ENCODE data around the gene FRMD5.

Gene FRMD5

DNA sequence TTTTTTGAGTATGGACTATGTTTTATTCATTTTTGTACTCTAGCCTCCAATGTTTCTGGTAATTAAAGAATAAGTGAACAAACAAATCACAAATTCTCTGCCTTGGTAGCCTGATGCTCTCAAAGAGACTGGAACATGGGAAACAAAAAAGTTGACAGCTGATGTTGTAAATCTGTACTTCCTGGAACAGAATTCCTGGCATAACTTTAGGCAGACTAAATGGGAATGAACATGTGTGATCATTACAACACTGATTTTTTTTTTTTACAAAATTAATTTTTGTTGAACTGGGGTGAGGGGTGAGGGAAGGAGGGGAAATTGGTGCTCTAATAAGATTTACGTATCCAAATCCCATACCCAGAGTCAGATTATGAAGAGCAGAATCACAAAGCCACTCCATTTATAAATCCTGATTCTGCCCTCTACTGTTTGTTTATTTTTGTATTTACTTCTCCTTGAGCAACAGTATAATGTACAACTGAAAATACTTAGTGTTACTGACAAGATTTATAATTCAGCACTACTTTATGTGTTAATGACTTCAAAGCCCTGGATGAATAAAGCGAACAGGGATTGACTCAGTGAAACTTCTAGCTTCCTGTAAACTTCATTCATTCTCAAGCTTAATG lies 165.0 kb downstream of the FRMD5 start:
- Histone ChIP-seq H3K9ac (ENCODE audit: low read length) (no peak overlapping the region), H3K79me2 (ENCODE audit: low read length) (no peaks in the 10 kb centered on the region), H3K9me3 (ENCODE audit: insufficient read depth, low read length) (no peaks in the 10 kb centered on the region), H3K36me3 (replicated peaks; ENCODE audit: low read depth, low read length) (no peaks in the 10 kb centered on the region), H2AFZ (ENCODE audit: low read depth, low read length) (no peak overlapping the region), H3K27ac (ENCODE audit: low read length) (no peak overlapping the region), H3K4me3 (ENCODE audit: low read length) (no peak overlapping the region), H3K4me1 (ENCODE audit: low read length) (no peaks in the 10 kb centered on the region), H4K20me1 (ENCODE audit: insufficient read depth, low read length) (no peaks in the 10 kb centered on the region), H3K4me2 (ENCODE audit: low read length) (no peak overlapping the region), H3K27me3 (ENCODE audit: low read depth, low read length) (0 out of 2 replicates have a peak, but pooled peaks cover 2% of the 10 kb centered on the region)
- TF ChIP-seq EZH2phosphoT487 (IDR thresholded peaks at IDR 0.05; ENCODE audit: low read depth) (no peak), CTCF (IDR thresholded peaks at IDR 0.05; ENCODE audit: low read depth, low read length) (no peak)

- Histone ChIP-seq H2AFZ (ENCODE audit: low read depth, low read length) (no peak overlapping the region), H3K36me3 (replicated peaks; ENCODE audit: low read depth, low read length) (no peaks in the 10 kb centered on the region), H3K4me1 (ENCODE audit: low read length) (no peaks in the 10 kb centered on the region), H3K9me3 (ENCODE audit: insufficient read depth, low read length) (no peaks in the 10 kb centered on the region), H3K79me2 (ENCODE audit: low read length) (no peaks in the 10 kb centered on the region), H3K4me3 (ENCODE audit: low read length) (no peak overlapping the region), H3K4me2 (ENCODE audit: low read length) (no peak overlapping the region), H3K27ac (ENCODE audit: low read length) (no peak overlapping the region), H4K20me1 (ENCODE audit: insufficient read depth, low read length) (no peaks in the 10 kb centered on the region), H3K27me3 (ENCODE audit: low read depth, low read length) (no peaks in the 10 kb centered on the region), H3K9ac (ENCODE audit: low read length) (no peak overlapping the region)
- no peak for TF ChIP-seq CTCF (IDR thresholded peaks at IDR 0.05; ENCODE audit: low read depth, low read length)
- TF ChIP-seq EZH2phosphoT487 (IDR thresholded peaks at IDR 0.05; ENCODE audit: low read depth) = no peak
These were observed 166.1 kb downstream of the FRMD5 start for GRCh38 chr15:44029003-44029402.

- Histone ChIP-seq H4K20me1 (ENCODE audit: insufficient read depth, low read length) (no peaks in the 10 kb centered on the region), H3K27ac (ENCODE audit: low read length) (no peak overlapping the region), H3K4me2 (ENCODE audit: low read length) (no peak overlapping the region), H3K79me2 (ENCODE audit: low read length) (no peaks in the 10 kb centered on the region), H3K9me3 (ENCODE audit: insufficient read depth, low read length) (no peaks in the 10 kb centered on the region), H3K36me3 (replicated peaks; ENCODE audit: low read depth, low read length) (no peaks in the 10 kb centered on the region), H2AFZ (ENCODE audit: low read depth, low read length) (no peak overlapping the region), H3K4me3 (ENCODE audit: low read length) (no peak overlapping the region), H3K9ac (ENCODE audit: low read length) (no peak overlapping the region), H3K4me1 (ENCODE audit: low read length) (peaks cover under 1% of the 10 kb centered on the region; the same call in 1 of the 2 replicates), H3K27me3 (ENCODE audit: low read depth, low read length) (no peaks in the 10 kb centered on the region)
- TF ChIP-seq EZH2phosphoT487 (IDR thresholded peaks at IDR 0.05; ENCODE audit: low read depth) (no peak), CTCF (IDR thresholded peaks at IDR 0.05; ENCODE audit: low read depth, low read length) (no peak)
These were observed 166.7 kb downstream of the FRMD5 start for GRCh38 chr15:44028349-44028748.

GRCh38 chr15:44024155-44024554 lies 170.9 kb downstream of the FRMD5 start:
- TF ChIP-seq EZH2phosphoT487 (IDR thresholded peaks at IDR 0.05; ENCODE audit: low read depth) = no peak
- no peak for TF ChIP-seq CTCF (IDR thresholded peaks at IDR 0.05; ENCODE audit: low read depth, low read length)
- H3K36me3 ChIP-seq (replicated peaks; ENCODE audit: low read depth, low read length) = no peaks in the 10 kb centered on the region
- no peak overlapping the region for H2AFZ ChIP-seq (ENCODE audit: low read depth, low read length)
- H3K4me1 ChIP-seq (ENCODE audit: low read length) = peaks cover 6% of the 10 kb centered on the region; the same call in 1 of the 2 replicates
- no peaks in the 10 kb centered on the region for H3K27me3 ChIP-seq (ENCODE audit: low read depth, low read length)
- H3K9me3 ChIP-seq (ENCODE audit: insufficient read depth, low read length) = no peaks in the 10 kb centered on the region
- no peaks in the 10 kb centered on the region for H4K20me1 ChIP-seq (ENCODE audit: insufficient read depth, low read length)
- no peak overlapping the region for H3K4me2 ChIP-seq (ENCODE audit: low read length)
- H3K4me3 ChIP-seq (ENCODE audit: low read length) = no peak overlapping the region
- no peaks in the 10 kb centered on the region for H3K79me2 ChIP-seq (ENCODE audit: low read length)
- H3K27ac ChIP-seq (ENCODE audit: low read length) = no peak overlapping the region
- no peak overlapping the region for H3K9ac ChIP-seq (ENCODE audit: low read length)

Measured in OCI-LY3 (cell line).